Myocyte (in vitro differentiated cells): Measurements from ENCODE around the gene FAM184B. TPM values are rescaled to one million over a fixed set of nuclear protein-coding genes. Genes with fewer than 3 reads are reported as not detected.
"Not testable (repeated sequence)": the region's sequence is repeated elsewhere in the genome, so short reads cannot be mapped to it uniquely, and the experiment has no call there.

Experiments
- DNase-seq: peaks from one replicate; pipeline ENCODE4 v3.0.0-alpha.2; 2012; ENCODE audit warnings: low read depth
- total RNA-seq: library from RNA; depleted of rRNA; stranded (reverse); fragments of >200 nt; gene quantifications from 2 replicates; pipeline ENCODE4 v1.2.3, GENCODE V29; 2014

FAM184B gene
- total RNA-seq, 1 donor from 2014 or later, result not detected

- DNase-seq, result no peak
Measured at GRCh38 chr4:17687237-17687857, 94.1 kb downstream of the FAM184B start.

GRCh38 chr4:17684648-17685047, 96.8 kb downstream of the FAM184B start:
- not testable (repeated sequence) for DNase-seq

- no peak for DNase-seq
Measured at GRCh38 chr4:17682222-17682566, 99.2 kb downstream of the FAM184B start.

GRCh38 chr4:17681281-17682221, 99.9 kb downstream of the FAM184B start:
- no peak for DNase-seq

GRCh38 chr4:17680559-17681280, 100.7 kb downstream of the FAM184B start:
- DNase-seq, result no peak

- DNase-seq, result no peak
Measured at GRCh38 chr4:17670423-17670822, 111.0 kb downstream of the FAM184B start.

GRCh38 chr4:17667653-17668201, 113.7 kb downstream of the FAM184B start:
- no peak for DNase-seq

GRCh38 chr4:17667253-17667652, 114.2 kb downstream of the FAM184B start:
- no peak for DNase-seq

GRCh38 chr4:17665852-17666251, 115.6 kb downstream of the FAM184B start:
- no peak for DNase-seq

GRCh38 chr4:17665346-17665745, 116.1 kb downstream of the FAM184B start:
- no peak for DNase-seq

GRCh38 chr4:17664755-17665154, 116.7 kb downstream of the FAM184B start:
- peak; percentile 9 for DNase-seq

- peak; percentile 21 for DNase-seq
Measured at GRCh38 chr4:17662694-17663093, 118.7 kb downstream of the FAM184B start.

- not testable (repeated sequence) for DNase-seq
Measured at GRCh38 chr4:17659196-17659595, 122.2 kb downstream of the FAM184B start.

GRCh38 chr4:17657849-17658248, 123.6 kb downstream of the FAM184B start:
- DNase-seq, result no peak

GRCh38 chr4:17657090-17657489, 124.3 kb downstream of the FAM184B start:
- DNase-seq, result no peak

GRCh38 chr4:17654701-17655100, 126.7 kb downstream of the FAM184B start:
- no peak for DNase-seq

GRCh38 chr4:17650406-17650805, 131.0 kb downstream of the FAM184B start:
- peak; percentile 37 for DNase-seq

- no peak for DNase-seq
Measured at GRCh38 chr4:17647927-17648326, 133.5 kb downstream of the FAM184B start.

- no peak for DNase-seq
Measured at GRCh38 chr4:17647176-17647806, 134.1 kb downstream of the FAM184B start.

- DNase-seq, result no peak
Measured at GRCh38 chr4:17646693-17647092, 134.7 kb downstream of the FAM184B start.

GRCh38 chr4:17642398-17642783, 139.0 kb downstream of the FAM184B start:
- DNase-seq, result no peak
